Nephron (organoid): Measurements from ENCODE around the gene AKIP1.
"Not testable (repeated sequence)": the region's sequence is repeated elsewhere in the genome, so short reads cannot be mapped to it uniquely, and the experiment has no call there.

Experiments used
- H3K27ac Mint-ChIP-seq, 3 experiments: 2 replicates each; pipeline ENCODE4 v1.8.0; 2020; ENCODE audit warnings: mixed read lengths in 3 of 3, mild to moderate bottlenecking in 2 of 3, moderate library complexity in 1 of 3
- H3K27me3 Mint-ChIP-seq: 2 replicates; pipeline ENCODE4 v1.8.0; 2021; ENCODE audit warnings: low read depth, mild to moderate bottlenecking, moderate library complexity, mixed read lengths
- H3K36me3 Mint-ChIP-seq: 2 replicates; pipeline ENCODE4 v1.8.0; 2020; ENCODE audit warnings: low read depth, mixed read lengths
- H3K4me1 Mint-ChIP-seq: 2 replicates; pipeline ENCODE4 v1.8.0; 2020; ENCODE audit warnings: mixed read lengths
- H3K4me3 Mint-ChIP-seq, 3 experiments: 2 replicates each; pipeline ENCODE4 v1.8.0; 2020; ENCODE audit warnings: mild to moderate bottlenecking in 3 of 3, mixed read lengths in 3 of 3, moderate library complexity in 2 of 3
- H3K9me3 Mint-ChIP-seq: 2 replicates; pipeline ENCODE4 v1.8.0; 2020; ENCODE audit warnings: mixed read lengths
- CTCF ChIP-seq, 3 experiments: fragments of 200-600 bp; sonication (generic); IDR thresholded peaks; one replicate each; pipeline ENCODE4 v1.5.0; 2021; ENCODE audit warnings: antibody characterized with exemption in 3 of 3; ENCODE audit not compliant: unreplicated experiment in 3 of 3

Gene AKIP1

DNA sequence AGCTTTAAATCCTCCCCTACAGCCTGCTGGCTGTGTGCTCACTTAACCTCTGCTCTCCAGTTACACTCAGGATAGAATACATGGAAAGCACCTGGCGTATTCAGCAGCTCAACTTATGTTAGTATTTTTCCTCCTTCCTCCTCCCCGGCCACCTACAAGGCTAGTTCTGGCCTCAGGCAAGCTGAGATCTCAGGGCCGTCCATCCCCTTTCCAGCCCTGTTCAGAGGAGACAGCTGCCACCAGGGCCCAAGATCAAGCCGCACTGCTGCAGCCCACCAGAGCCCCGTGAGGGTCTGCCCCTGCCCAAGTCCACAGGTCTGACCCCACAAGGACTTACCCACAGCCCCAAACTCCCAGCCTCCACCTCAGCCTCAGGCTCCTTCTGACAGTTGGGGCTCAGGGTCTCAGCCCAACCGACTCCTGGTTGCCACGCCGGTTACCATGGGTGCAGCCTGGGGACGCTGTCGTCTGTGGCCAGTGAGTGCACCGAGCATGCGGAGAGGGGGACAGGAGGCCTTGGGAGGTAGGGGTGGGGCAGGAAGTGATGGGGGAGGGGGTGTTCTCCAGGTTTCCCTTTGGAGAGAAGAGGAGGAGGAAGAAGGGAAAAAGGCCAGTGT, 21.7 kb downstream of the AKIP1 start, which contains the start of gene C11orf16:
Gene C11orf16 (minus strand): TSS at position 384 of the 617 bp plus-strand sequence. CDS start 639 bp downstream, outside the sequence.
- TF ChIP-seq CTCF (IDR thresholded peaks at IDR 0.05; ENCODE audit: unreplicated experiment in 3 of 3) = no peak
- Mint-ChIP-seq H3K27me3 (peaks cover 7% of the 10 kb centered on the region), H3K4me1 (peaks cover 15% of the 10 kb centered on the region), H3K36me3 (no peaks in the 10 kb centered on the region), H3K4me3 (no peak within 1 kb of the TSS), H3K9me3 (no peaks in the 10 kb centered on the region), H3K27ac (peak within 1 kb of the TSS in 1 of 3 experiments; percentile 45)

DNA sequence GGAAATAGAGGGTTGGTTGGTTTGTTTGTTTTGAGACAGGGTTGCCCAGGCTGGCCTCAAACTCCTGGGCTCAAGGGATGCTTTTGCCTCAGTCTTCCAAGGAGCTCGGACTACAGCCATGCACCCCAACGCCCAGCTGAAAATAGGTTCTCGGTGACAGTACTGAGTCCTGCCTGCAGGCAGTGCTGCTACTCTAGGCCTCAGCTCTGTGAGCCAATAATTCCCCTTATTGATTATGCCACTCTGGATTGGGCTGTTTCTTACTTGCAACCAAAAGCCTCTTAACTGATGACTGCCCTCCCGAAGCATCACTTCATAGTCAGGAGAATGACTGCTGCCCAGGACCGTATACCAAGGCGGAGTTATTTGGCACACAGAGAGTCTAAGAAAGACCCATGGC, 22.9 kb downstream of the AKIP1 start:
- Mint-ChIP-seq H3K27ac (no peak overlapping the region), H3K4me1 (peaks cover 15% of the 10 kb centered on the region), H3K36me3 (no peaks in the 10 kb centered on the region), H3K4me3 (no peak overlapping the region), H3K27me3 (peaks cover 7% of the 10 kb centered on the region), H3K9me3 (no peaks in the 10 kb centered on the region)
- TF ChIP-seq CTCF (IDR thresholded peaks at IDR 0.05; ENCODE audit: unreplicated experiment in 3 of 3) = no peak

GRCh38 chr11:8934742-8935488, 23.9 kb downstream of the AKIP1 start:
- H3K36me3 Mint-ChIP-seq = no peaks in the 10 kb centered on the region
- no peaks in the 10 kb centered on the region for H3K9me3 Mint-ChIP-seq
- peak overlapping the region in 2 of 3 experiments; percentile 3 to 22 for H3K27ac Mint-ChIP-seq
- peaks cover 15% of the 10 kb centered on the region for H3K4me1 Mint-ChIP-seq
- no peak for TF ChIP-seq CTCF (IDR thresholded peaks at IDR 0.05; ENCODE audit: unreplicated experiment in 3 of 3)
- peak overlapping the region in 2 of 3 experiments; percentile 6 to 7 for H3K4me3 Mint-ChIP-seq
- peaks cover 7% of the 10 kb centered on the region for H3K27me3 Mint-ChIP-seq

DNA sequence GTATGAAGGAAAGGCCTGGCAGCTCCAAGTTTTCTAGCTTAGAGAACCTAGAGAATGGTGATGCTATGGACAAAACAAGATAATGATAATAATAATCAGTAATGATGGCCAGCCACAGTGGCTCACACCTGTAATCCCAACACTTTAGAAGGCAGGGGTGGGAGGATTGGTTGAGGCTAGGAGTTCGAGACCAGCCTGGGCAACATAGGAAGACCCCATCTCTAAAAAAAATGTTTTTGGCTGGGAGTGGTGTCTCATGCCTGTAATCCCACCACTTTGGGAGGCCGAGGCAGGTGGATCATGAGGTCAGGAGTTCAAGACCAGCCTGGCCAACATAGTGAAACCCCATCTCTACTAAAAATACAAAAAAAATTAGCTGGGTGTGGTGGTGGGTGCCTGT, 24.8 kb downstream of the AKIP1 start:
- not testable (repeated sequence) for H3K27me3 Mint-ChIP-seq, H3K9me3 Mint-ChIP-seq, H3K36me3 Mint-ChIP-seq, H3K4me3 Mint-ChIP-seq
- peaks cover 15% of the 10 kb centered on the region for H3K4me1 Mint-ChIP-seq
- peak overlapping the region in 1 of 3 experiments; percentile 22 for H3K27ac Mint-ChIP-seq

DNA sequence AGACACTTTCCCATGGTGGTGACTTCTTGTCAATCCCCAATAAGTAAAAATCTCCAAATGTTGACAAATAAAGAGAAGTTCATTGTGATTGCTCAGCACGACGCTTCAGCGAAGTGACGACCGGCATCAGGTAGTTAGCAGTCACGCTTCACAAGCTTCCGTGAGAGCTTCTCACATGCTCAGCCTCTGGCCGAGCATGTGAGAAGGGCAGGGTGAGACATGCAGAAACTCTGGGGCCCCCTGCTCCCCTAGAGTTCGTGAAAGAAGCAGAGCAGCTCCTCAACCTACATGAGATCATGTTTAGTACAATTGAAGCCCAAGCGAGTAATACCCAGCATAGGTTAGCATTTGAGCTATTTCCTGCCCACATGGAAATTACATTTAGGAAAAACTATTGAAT, 26.2 kb downstream of the AKIP1 start:
- TF ChIP-seq CTCF (IDR thresholded peaks at IDR 0.05; ENCODE audit: unreplicated experiment in 3 of 3) = no peak
- Mint-ChIP-seq H3K27ac (peak overlapping the region in 1 of 3 experiments; percentile 45), H3K9me3 (no peaks in the 10 kb centered on the region)

DNA sequence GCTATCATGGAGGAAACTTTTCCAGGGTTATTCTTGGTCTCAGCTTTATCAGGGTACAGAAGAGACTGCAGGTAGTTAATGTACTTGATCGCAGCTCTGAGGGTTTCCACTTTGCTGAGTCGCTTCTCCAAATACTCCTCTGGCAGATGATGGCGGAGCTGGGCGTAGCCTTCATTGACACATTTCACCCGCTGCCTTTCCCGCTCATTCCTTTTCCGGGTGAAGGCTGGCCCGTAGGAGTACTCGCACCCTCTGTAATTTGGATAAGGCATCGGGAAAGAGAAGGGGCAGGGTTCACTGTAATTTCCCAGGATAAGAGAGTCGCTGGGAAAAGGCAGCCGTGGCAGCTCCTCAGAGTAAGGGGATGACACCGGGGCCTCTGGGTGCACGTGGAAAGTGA, 26.7 kb downstream of the AKIP1 start:
- H3K4me1 Mint-ChIP-seq = peaks cover 21% of the 10 kb centered on the region
- H3K27me3 Mint-ChIP-seq = peaks cover 4% of the 10 kb centered on the region
- no peaks in the 10 kb centered on the region for H3K36me3 Mint-ChIP-seq
- no peak overlapping the region for H3K4me3 Mint-ChIP-seq
- no peaks in the 10 kb centered on the region for H3K9me3 Mint-ChIP-seq
- H3K27ac Mint-ChIP-seq = no peak overlapping the region
- no peak for TF ChIP-seq CTCF (IDR thresholded peaks at IDR 0.05; ENCODE audit: unreplicated experiment in 3 of 3)

More for the DNA sequence above, 26.2 kb downstream of the AKIP1 start:
- Mint-ChIP-seq H3K4me3 (no peak overlapping the region), H3K27me3 (peaks cover 7% of the 10 kb centered on the region), H3K36me3 (no peaks in the 10 kb centered on the region), H3K4me1 (peaks cover 25% of the 10 kb centered on the region)
